ENCODE data around the gene CAB39L.
"Not testable (repeated sequence)": the region's sequence is repeated elsewhere in the genome, so short reads cannot be mapped to it uniquely, and the experiment has no call there.

The CAB39L gene

GRCh38 chr13:49296659-49297058 lies 147.2 kb downstream of the CAB39L start:
- DNase-seq (ENCODE audit: low read depth) = no peak
- Histone ChIP-seq H3K4me3 (ENCODE audit: low read length) (no peak overlapping the region), H3K4me1 (ENCODE audit: control insufficient read depth, insufficient read depth, low read length) (peaks cover 26% of the 10 kb centered on the region), H3K27me3 (replicated peaks; ENCODE audit: control insufficient read depth, insufficient read depth, low read length) (no peaks in the 10 kb centered on the region), H3K9me3 (ENCODE audit: control insufficient read depth, low read length) (no peaks in the 10 kb centered on the region), H3K36me3 (ENCODE audit: control insufficient read depth, insufficient read depth, low read length, severe bottlenecking) (no peaks in the 10 kb centered on the region), H3K9ac (ENCODE audit: low read length) (no peak overlapping the region)

GRCh38 chr13:49295244-49295643 lies 148.6 kb downstream of the CAB39L start:
- no peaks in the 10 kb centered on the region for H3K36me3 ChIP-seq (ENCODE audit: control insufficient read depth, insufficient read depth, low read length, severe bottlenecking)
- no peak for DNase-seq (ENCODE audit: low read depth)
- H3K27me3 ChIP-seq (replicated peaks; ENCODE audit: control insufficient read depth, insufficient read depth, low read length) = no peaks in the 10 kb centered on the region
- no peaks in the 10 kb centered on the region for H3K9me3 ChIP-seq (ENCODE audit: control insufficient read depth, low read length)
- no peak overlapping the region for H3K4me3 ChIP-seq (ENCODE audit: low read length)
- H3K4me1 ChIP-seq (ENCODE audit: control insufficient read depth, insufficient read depth, low read length) = peaks cover 12% of the 10 kb centered on the region
- H3K9ac ChIP-seq (ENCODE audit: low read length) = no peak overlapping the region

GRCh38 chr13:49294723-49295122 lies 149.1 kb downstream of the CAB39L start:
- not testable (repeated sequence) for DNase-seq (ENCODE audit: low read depth); H3K9ac ChIP-seq (ENCODE audit: low read length); H3K27me3 ChIP-seq (replicated peaks; ENCODE audit: control insufficient read depth, insufficient read depth, low read length); H3K9me3 ChIP-seq (ENCODE audit: control insufficient read depth, low read length); H3K4me3 ChIP-seq (ENCODE audit: low read length); H3K36me3 ChIP-seq (ENCODE audit: control insufficient read depth, insufficient read depth, low read length, severe bottlenecking)
- H3K4me1 ChIP-seq (ENCODE audit: control insufficient read depth, insufficient read depth, low read length) = peaks cover 12% of the 10 kb centered on the region

DNA sequence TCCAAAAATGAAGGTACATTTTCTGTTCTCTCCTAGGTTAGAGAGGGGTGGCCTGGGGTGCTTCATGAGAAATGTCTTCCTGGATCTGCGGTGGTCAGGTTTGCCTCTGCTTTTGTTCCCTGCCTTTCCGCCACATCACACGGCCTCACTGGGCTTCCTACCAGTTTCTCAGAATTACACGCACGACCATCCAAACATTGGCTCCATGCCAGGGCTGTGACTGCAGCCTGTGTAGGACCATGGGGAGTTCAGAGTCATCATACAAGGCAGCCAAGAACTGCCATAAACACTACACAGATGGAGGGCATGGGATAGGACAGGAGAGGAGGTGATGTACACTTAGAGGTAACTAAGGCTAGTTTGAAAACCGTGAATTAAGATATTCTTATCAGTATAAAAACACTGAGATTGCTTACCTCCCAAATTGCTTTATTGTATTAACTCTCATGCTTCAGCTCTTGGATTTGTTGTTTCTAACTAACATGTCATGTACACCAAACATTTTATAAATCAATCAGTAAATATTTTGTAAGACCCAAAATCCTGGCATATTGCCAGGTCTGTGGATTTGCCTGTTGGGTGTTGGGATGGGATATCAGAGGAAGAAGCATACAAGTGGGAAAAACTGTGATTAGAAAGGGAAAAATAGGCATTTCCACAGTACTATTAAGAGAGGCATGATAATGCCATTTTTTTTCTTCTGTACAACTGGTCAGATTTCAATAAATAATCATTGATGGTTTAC lies 150.9 kb downstream of the CAB39L start:
- Histone ChIP-seq H3K4me3 (ENCODE audit: low read length) (no peak overlapping the region), H3K4me1 (ENCODE audit: control insufficient read depth, insufficient read depth, low read length) (peaks cover 10% of the 10 kb centered on the region), H3K36me3 (ENCODE audit: control insufficient read depth, insufficient read depth, low read length, severe bottlenecking) (no peaks in the 10 kb centered on the region), H3K27me3 (replicated peaks; ENCODE audit: control insufficient read depth, insufficient read depth, low read length) (no peaks in the 10 kb centered on the region), H3K9ac (ENCODE audit: low read length) (no peak overlapping the region), H3K9me3 (ENCODE audit: control insufficient read depth, low read length) (no peaks in the 10 kb centered on the region)
- DNase-seq (ENCODE audit: low read depth) = no peak

DNA sequence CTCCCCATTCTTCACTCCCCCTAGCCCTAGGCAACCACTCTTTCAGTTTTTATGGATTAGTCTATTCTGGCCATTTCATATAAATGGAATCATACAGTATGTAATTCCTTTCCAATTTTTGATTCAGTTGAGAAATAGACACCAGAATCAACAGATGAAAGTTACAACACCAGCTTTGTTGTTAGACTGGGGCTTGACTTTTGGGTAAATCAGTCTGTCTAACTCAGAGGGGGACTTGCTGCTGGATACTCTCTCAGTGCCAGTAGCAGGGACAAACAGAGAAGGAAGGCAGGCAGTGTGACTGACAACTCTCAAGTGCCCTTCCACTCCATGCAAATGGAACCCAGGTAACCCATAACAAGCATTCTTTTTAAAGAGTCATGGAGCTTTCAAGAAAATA lies 155.4 kb downstream of the CAB39L start:
- Histone ChIP-seq H3K9ac (ENCODE audit: low read length) (no peak overlapping the region), H3K4me3 (ENCODE audit: low read length) (no peak overlapping the region), H3K9me3 (ENCODE audit: control insufficient read depth, low read length) (no peaks in the 10 kb centered on the region), H3K27me3 (replicated peaks; ENCODE audit: control insufficient read depth, insufficient read depth, low read length) (no peaks in the 10 kb centered on the region), H3K4me1 (ENCODE audit: control insufficient read depth, insufficient read depth, low read length) (peaks cover 10% of the 10 kb centered on the region), H3K36me3 (ENCODE audit: control insufficient read depth, insufficient read depth, low read length, severe bottlenecking) (no peaks in the 10 kb centered on the region)
- no peak for DNase-seq (ENCODE audit: low read depth)

DNA sequence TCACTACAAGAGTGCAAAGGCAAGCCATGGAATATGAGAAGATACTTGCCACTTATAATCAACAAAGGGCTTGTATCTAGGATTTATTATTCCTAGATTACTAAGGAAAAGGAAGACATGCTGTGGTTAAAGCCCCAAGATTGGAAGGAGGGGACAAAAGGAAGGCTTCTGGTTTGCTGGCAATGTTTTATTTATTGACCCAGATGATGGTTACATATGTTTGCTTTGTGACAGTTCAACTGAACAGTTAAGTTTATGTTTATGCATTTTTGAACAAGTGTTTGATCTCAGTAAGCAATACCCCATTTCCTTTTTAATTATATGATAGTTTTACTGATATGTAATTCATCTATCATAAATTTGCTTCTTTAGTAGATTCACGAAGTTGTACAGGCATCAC lies 155.9 kb downstream of the CAB39L start:
- Histone ChIP-seq H3K4me1 (ENCODE audit: control insufficient read depth, insufficient read depth, low read length) (peaks cover 6% of the 10 kb centered on the region), H3K4me3 (ENCODE audit: low read length) (no peak overlapping the region), H3K36me3 (ENCODE audit: control insufficient read depth, insufficient read depth, low read length, severe bottlenecking) (no peaks in the 10 kb centered on the region), H3K9me3 (ENCODE audit: control insufficient read depth, low read length) (no peaks in the 10 kb centered on the region), H3K9ac (ENCODE audit: low read length) (no peak overlapping the region), H3K27me3 (replicated peaks; ENCODE audit: control insufficient read depth, insufficient read depth, low read length) (no peaks in the 10 kb centered on the region)
- DNase-seq (ENCODE audit: low read depth) = no peak

DNA sequence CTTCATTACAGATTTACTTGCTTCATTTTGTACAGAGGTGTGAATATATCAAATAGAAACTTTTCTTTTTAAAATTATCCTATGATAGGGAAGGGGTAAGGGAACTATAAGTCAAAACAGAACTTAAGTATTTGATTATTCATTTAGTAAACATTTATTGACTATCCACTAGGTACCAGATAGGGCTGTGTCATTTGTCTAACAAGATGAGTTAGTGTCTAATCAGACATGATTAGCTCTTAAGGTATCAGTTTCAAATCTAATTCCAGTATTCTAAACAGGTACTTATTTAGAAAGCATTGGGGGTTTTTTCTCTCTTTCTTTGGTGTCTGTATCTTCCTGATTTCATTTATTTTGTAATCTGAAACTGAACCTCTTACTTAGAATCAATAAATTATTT lies 164.0 kb downstream of the CAB39L start:
- H3K9me3 ChIP-seq (ENCODE audit: control insufficient read depth, low read length) = no peaks in the 10 kb centered on the region
- H3K36me3 ChIP-seq (ENCODE audit: control insufficient read depth, insufficient read depth, low read length, severe bottlenecking) = no peaks in the 10 kb centered on the region
- no peaks in the 10 kb centered on the region for H3K27me3 ChIP-seq (replicated peaks; ENCODE audit: control insufficient read depth, insufficient read depth, low read length)
- H3K9ac ChIP-seq (ENCODE audit: low read length) = no peak overlapping the region
- no peak for DNase-seq (ENCODE audit: low read depth)
- H3K4me1 ChIP-seq (ENCODE audit: control insufficient read depth, insufficient read depth, low read length) = no peaks in the 10 kb centered on the region
- H3K4me3 ChIP-seq (ENCODE audit: low read length) = no peak overlapping the region

DNA sequence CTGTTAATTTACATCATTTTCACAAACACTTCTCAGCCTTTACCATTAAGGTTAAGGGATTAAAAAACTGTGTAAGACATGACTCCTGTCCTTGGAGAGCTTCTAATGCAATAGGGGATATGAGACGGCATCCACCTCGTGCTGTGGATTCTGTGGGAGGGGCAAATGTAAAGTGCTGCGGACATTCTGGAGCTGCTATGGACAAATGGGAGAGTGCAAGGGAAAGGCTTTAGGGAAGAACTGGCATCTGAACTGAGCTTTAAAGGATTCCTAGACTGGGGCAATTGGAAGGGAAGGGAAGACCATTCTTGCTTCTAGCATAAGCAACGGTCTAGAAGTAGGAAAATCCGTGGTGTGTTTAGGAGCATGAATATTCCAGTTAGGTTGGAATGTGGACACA lies 164.8 kb downstream of the CAB39L start:
- H3K4me3 ChIP-seq (ENCODE audit: low read length) = no peak overlapping the region
- H3K4me1 ChIP-seq (ENCODE audit: control insufficient read depth, insufficient read depth, low read length) = no peaks in the 10 kb centered on the region
- no peak overlapping the region for H3K9ac ChIP-seq (ENCODE audit: low read length)
- no peaks in the 10 kb centered on the region for H3K9me3 ChIP-seq (ENCODE audit: control insufficient read depth, low read length)
- no peak for DNase-seq (ENCODE audit: low read depth)
- H3K36me3 ChIP-seq (ENCODE audit: control insufficient read depth, insufficient read depth, low read length, severe bottlenecking) = no peaks in the 10 kb centered on the region
- H3K27me3 ChIP-seq (replicated peaks; ENCODE audit: control insufficient read depth, insufficient read depth, low read length) = no peaks in the 10 kb centered on the region

- Histone ChIP-seq H3K27me3 (replicated peaks; ENCODE audit: control insufficient read depth, insufficient read depth, low read length) (no peaks in the 10 kb centered on the region), H3K4me1 (ENCODE audit: control insufficient read depth, insufficient read depth, low read length) (no peaks in the 10 kb centered on the region), H3K4me3 (ENCODE audit: low read length) (no peak overlapping the region), H3K9ac (ENCODE audit: low read length) (no peak overlapping the region), H3K36me3 (ENCODE audit: control insufficient read depth, insufficient read depth, low read length, severe bottlenecking) (no peaks in the 10 kb centered on the region), H3K9me3 (ENCODE audit: control insufficient read depth, low read length) (no peaks in the 10 kb centered on the region)
- no peak for DNase-seq (ENCODE audit: low read depth)
These were observed 165.7 kb downstream of the CAB39L start for GRCh38 chr13:49278211-49278610.

GRCh38 chr13:49272296-49272695 lies 171.6 kb downstream of the CAB39L start:
- Histone ChIP-seq H3K36me3 (ENCODE audit: control insufficient read depth, insufficient read depth, low read length, severe bottlenecking) (peaks cover 13% of the 10 kb centered on the region), H3K9ac (ENCODE audit: low read length) (no peak overlapping the region), H3K9me3 (ENCODE audit: control insufficient read depth, low read length) (no peaks in the 10 kb centered on the region), H3K4me1 (ENCODE audit: control insufficient read depth, insufficient read depth, low read length) (no peaks in the 10 kb centered on the region), H3K27me3 (replicated peaks; ENCODE audit: control insufficient read depth, insufficient read depth, low read length) (no peaks in the 10 kb centered on the region), H3K4me3 (ENCODE audit: low read length) (no peak overlapping the region)
- no peak for DNase-seq (ENCODE audit: low read depth)

DNA sequence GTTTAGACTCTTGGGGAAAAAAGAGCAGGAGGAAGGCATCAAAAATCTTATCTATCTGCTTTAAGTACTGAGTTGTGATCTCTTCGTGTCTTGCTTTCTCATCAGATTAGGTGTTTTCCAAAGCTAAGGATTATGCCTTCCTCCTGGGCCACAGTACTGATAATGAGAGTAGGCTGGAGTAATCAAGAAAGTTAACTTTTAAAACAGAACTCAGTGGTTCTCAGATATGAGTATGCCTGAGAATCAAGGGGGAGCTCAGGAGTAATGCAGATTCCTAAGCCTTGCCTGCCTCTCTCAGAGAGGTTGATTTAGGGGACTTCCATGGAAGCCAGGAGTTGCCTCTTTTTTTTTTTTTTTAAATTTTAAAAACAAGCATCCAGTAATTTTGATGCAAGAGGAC lies 172.6 kb downstream of the CAB39L start:
- no peak for DNase-seq (ENCODE audit: low read depth)
- Histone ChIP-seq H3K9ac (ENCODE audit: low read length) (no peak overlapping the region), H3K9me3 (ENCODE audit: control insufficient read depth, low read length) (no peaks in the 10 kb centered on the region), H3K36me3 (ENCODE audit: control insufficient read depth, insufficient read depth, low read length, severe bottlenecking) (peaks cover 20% of the 10 kb centered on the region), H3K4me3 (ENCODE audit: low read length) (no peak overlapping the region), H3K27me3 (replicated peaks; ENCODE audit: control insufficient read depth, insufficient read depth, low read length) (no peaks in the 10 kb centered on the region), H3K4me1 (ENCODE audit: control insufficient read depth, insufficient read depth, low read length) (no peaks in the 10 kb centered on the region)

DNA sequence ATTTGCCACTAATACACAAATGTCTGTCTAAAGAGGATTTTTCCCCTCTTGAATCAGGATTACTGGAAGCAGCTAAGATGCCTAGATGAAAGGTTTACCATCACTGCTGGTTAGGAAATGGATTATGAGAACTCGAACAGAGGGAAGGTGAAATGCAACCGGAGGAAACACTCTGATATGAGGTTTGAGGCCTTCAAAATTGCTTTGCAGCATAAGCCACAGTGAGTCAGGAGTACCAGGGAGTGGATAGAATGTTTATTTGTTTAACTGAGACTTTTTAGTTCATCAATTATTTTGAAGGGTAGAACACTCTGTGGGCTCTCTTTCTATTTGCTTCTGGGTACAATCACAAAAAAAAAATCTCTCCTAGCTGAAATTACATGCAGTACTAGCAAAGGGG lies 178.0 kb downstream of the CAB39L start:
- Histone ChIP-seq H3K4me3 (ENCODE audit: low read length) (no peak overlapping the region), H3K27me3 (replicated peaks; ENCODE audit: control insufficient read depth, insufficient read depth, low read length) (no peaks in the 10 kb centered on the region), H3K9me3 (ENCODE audit: control insufficient read depth, low read length) (no peaks in the 10 kb centered on the region), H3K4me1 (ENCODE audit: control insufficient read depth, insufficient read depth, low read length) (no peaks in the 10 kb centered on the region), H3K9ac (ENCODE audit: low read length) (no peak overlapping the region), H3K36me3 (ENCODE audit: control insufficient read depth, insufficient read depth, low read length, severe bottlenecking) (peaks cover 55% of the 10 kb centered on the region)
- DNase-seq (ENCODE audit: low read depth) = peak; percentile 61
